ENCODE results near the gene CYSTM1.

DNA sequence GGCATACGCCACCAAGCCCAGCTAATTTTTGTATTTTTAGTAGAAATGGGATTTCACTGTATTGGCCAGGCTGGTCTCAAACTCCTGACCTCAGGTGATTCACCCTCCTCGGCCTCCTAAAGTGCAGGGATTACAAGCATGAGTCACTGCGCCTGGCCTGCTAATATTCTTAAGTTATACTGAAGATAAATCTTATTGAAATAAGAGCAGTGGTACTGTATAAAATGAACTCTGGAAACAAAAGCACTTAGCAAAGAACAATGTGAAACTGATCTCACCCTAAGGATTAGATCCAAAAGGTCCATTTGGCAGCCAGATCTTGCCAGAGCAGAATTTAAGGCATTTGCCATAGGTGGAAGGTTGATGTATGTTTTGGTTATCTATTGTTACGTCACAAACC lies 27.1 kb downstream of the CYSTM1 start:
- TF ChIP-seq, protein P1, sequence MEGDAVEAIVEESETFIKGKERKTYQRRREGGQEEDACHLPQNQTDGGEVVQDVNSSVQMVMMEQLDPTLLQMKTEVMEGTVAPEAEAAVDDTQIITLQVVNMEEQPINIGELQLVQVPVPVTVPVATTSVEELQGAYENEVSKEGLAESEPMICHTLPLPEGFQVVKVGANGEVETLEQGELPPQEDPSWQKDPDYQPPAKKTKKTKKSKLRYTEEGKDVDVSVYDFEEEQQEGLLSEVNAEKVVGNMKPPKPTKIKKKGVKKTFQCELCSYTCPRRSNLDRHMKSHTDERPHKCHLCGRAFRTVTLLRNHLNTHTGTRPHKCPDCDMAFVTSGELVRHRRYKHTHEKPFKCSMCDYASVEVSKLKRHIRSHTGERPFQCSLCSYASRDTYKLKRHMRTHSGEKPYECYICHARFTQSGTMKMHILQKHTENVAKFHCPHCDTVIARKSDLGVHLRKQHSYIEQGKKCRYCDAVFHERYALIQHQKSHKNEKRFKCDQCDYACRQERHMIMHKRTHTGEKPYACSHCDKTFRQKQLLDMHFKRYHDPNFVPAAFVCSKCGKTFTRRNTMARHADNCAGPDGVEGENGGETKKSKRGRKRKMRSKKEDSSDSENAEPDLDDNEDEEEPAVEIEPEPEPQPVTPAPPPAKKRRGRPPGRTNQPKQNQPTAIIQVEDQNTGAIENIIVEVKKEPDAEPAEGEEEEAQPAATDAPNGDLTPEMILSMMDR (IDR thresholded peaks at IDR 0.05; ENCODE audit: control extremely low read depth in 1 of 3, insufficient read depth in 1 of 3, low read depth in 1 of 3, low read length in 3 of 3) = no peak
- no peak for TF ChIP-seq RAD21 (IDR thresholded peaks at IDR 0.05 in 1 of 2, conservative IDR thresholded peaks at IDR 0.05 in 1 of 2; ENCODE audit: low read depth in 2 of 2, low read length in 2 of 2)
- no peak for TF ChIP-seq PHF8 (conservative IDR thresholded peaks at IDR 0.05; ENCODE audit: low read depth, low read length)
- TF ChIP-seq POLR2AphosphoS5 (IDR thresholded peaks at IDR 0.05; ENCODE audit: low read depth, low read length) = no peak

Measured in H1 (cell line).